Measurements from ENCODE around the gene MYO15B. TPM values are rescaled to one million over a fixed set of nuclear protein-coding genes. Genes with fewer than 3 reads are reported as not detected.

Gene MYO15B
- polyA plus RNA-seq, 6 donors from 2014 or later = 2.9 to 5.9 (median 3.5) TPM

GRCh38 chr17:75640556-75641119, 53.0 kb downstream of the MYO15B start:
- H3K36me3 Mint-ChIP-seq = no peaks in the 10 kb centered on the region
- DNase-seq = no peak
- peaks cover 2 to 6% (median 5%) of the 10 kb centered on the region in 3 donors for H3K4me1 Mint-ChIP-seq
- ATAC-seq (ENCODE audit: low read depth in 2 of 2) = no peak
- no peak overlapping the region for H3K27ac Mint-ChIP-seq
- H3K4me3 Mint-ChIP-seq = no peak overlapping the region
- H3K27me3 Mint-ChIP-seq = no peaks in the 10 kb centered on the region
- H3K9me3 Mint-ChIP-seq = no peaks in the 10 kb centered on the region

GRCh38 chr17:75641343-75641742, 53.7 kb downstream of the MYO15B start:
- ATAC-seq (ENCODE audit: low read depth in 2 of 2) (no peak), DNase-seq (no peak)
- no peaks in the 10 kb centered on the region for H3K9me3 Mint-ChIP-seq
- no peak overlapping the region for H3K4me3 Mint-ChIP-seq
- H3K4me1 Mint-ChIP-seq = peaks cover 4 to 13% (median 12%) of the 10 kb centered on the region in 3 donors
- no peaks in the 10 kb centered on the region for H3K36me3 Mint-ChIP-seq
- H3K27me3 Mint-ChIP-seq = no peaks in the 10 kb centered on the region
- no peak overlapping the region for H3K27ac Mint-ChIP-seq

- no peaks in the 10 kb centered on the region for H3K36me3 Mint-ChIP-seq
- H3K4me1 Mint-ChIP-seq = peaks cover 4 to 19% (median 19%) of the 10 kb centered on the region in 3 donors
Measured at GRCh38 chr17:75642182-75642783, 54.7 kb downstream of the MYO15B start.

GRCh38 chr17:75642784-75643642, 55.4 kb downstream of the MYO15B start:
- H3K27me3 Mint-ChIP-seq = no peaks in the 10 kb centered on the region
- peaks cover 4 to 19% (median 19%) of the 10 kb centered on the region in 3 donors for H3K4me1 Mint-ChIP-seq
- no peak overlapping the region for H3K4me3 Mint-ChIP-seq
- H3K27ac Mint-ChIP-seq = no peak overlapping the region
- peaks cover 0 to under 1% (median 0%) of the 10 kb centered on the region in 7 donors for H3K9me3 Mint-ChIP-seq
- peaks cover 3% of the 10 kb centered on the region in 2 donors for H3K36me3 Mint-ChIP-seq
- ATAC-seq (ENCODE audit: low read depth in 2 of 2) (no peak), DNase-seq (no peak)

More at GRCh38 chr17:75642182-75642783, 54.7 kb downstream of the MYO15B start:
- Mint-ChIP-seq H3K4me3 (no peak overlapping the region), H3K9me3 (no peaks in the 10 kb centered on the region), H3K27me3 (no peaks in the 10 kb centered on the region), H3K27ac (no peak overlapping the region)
- ATAC-seq (ENCODE audit: low read depth in 2 of 2) = no peak
- DNase-seq = no peak

GRCh38 chr17:75643643-75644017, 56.0 kb downstream of the MYO15B start:
- H3K36me3 Mint-ChIP-seq = peaks cover 5 to 7% of the 10 kb centered on the region in 2 donors
- peaks cover 0 to 2% (median 0%) of the 10 kb centered on the region in 7 donors for H3K9me3 Mint-ChIP-seq
- H3K4me1 Mint-ChIP-seq = peaks cover 4 to 19% (median 19%) of the 10 kb centered on the region in 3 donors
- ATAC-seq (ENCODE audit: low read depth in 2 of 2) (no peak), DNase-seq (no peak)
- no peak overlapping the region for H3K4me3 Mint-ChIP-seq
- no peaks in the 10 kb centered on the region for H3K27me3 Mint-ChIP-seq
- H3K27ac Mint-ChIP-seq = peak overlapping the region in 1 of 6 donors; percentile 64

GRCh38 chr17:75645501-75645888, 57.9 kb downstream of the MYO15B start:
- peak overlapping the region in 4 of 6 donors; percentile 63 to 91 (median 84) for H3K27ac Mint-ChIP-seq
- no peaks in the 10 kb centered on the region for H3K27me3 Mint-ChIP-seq
- H3K4me3 Mint-ChIP-seq = peak overlapping the region in 2 of 8 donors; percentile 34 to 76
- peaks cover 4 to 19% (median 19%) of the 10 kb centered on the region in 3 donors for H3K4me1 Mint-ChIP-seq
- H3K9me3 Mint-ChIP-seq = peaks cover 0 to 2% (median 0%) of the 10 kb centered on the region in 7 donors
- no peak for ATAC-seq (ENCODE audit: low read depth in 2 of 2)
- peaks cover 14 to 17% of the 10 kb centered on the region in 2 donors for H3K36me3 Mint-ChIP-seq
- DNase-seq = no peak

- peak; percentile 13 for DNase-seq
- Mint-ChIP-seq H3K4me1 (peaks cover 4 to 19% (median 19%) of the 10 kb centered on the region in 3 donors), H3K27me3 (no peaks in the 10 kb centered on the region), H3K9me3 (peaks cover 0 to 2% (median 0%) of the 10 kb centered on the region in 7 donors), H3K27ac (peak overlapping the region; percentile 54 to 91 (median 84)), H3K4me3 (peak overlapping the region in 3 of 8 donors; percentile 34 to 76 (median 39)), H3K36me3 (peaks cover 19 to 23% of the 10 kb centered on the region in 2 donors)
- peak; percentile 94 for ATAC-seq (ENCODE audit: low read depth in 2 of 2)
Measured at GRCh38 chr17:75645889-75646637, 58.5 kb downstream of the MYO15B start.

GRCh38 chr17:75646638-75646992, 59.0 kb downstream of the MYO15B start:
- peaks cover 4 to 19% (median 19%) of the 10 kb centered on the region in 3 donors for H3K4me1 Mint-ChIP-seq
- H3K27me3 Mint-ChIP-seq = no peaks in the 10 kb centered on the region
- peak overlapping the region in 4 of 6 donors; percentile 54 to 81 (median 78) for H3K27ac Mint-ChIP-seq
- H3K36me3 Mint-ChIP-seq = peaks cover 19 to 23% of the 10 kb centered on the region in 2 donors
- no peak overlapping the region for H3K4me3 Mint-ChIP-seq
- DNase-seq (no peak), ATAC-seq (ENCODE audit: low read depth in 2 of 2) (no peak)
- peaks cover 0 to 2% (median 0%) of the 10 kb centered on the region in 7 donors for H3K9me3 Mint-ChIP-seq

GRCh38 chr17:75647061-75647460, 59.5 kb downstream of the MYO15B start:
- H3K4me1 Mint-ChIP-seq = peaks cover 4 to 19% (median 19%) of the 10 kb centered on the region in 3 donors
- peak overlapping the region in 1 of 8 donors; percentile 15 for H3K4me3 Mint-ChIP-seq
- H3K27ac Mint-ChIP-seq = peak overlapping the region in 2 of 6 donors; percentile 76 to 79
- ATAC-seq (ENCODE audit: low read depth in 2 of 2) (no peak), DNase-seq (no peak)
- H3K36me3 Mint-ChIP-seq = peaks cover 19 to 23% of the 10 kb centered on the region in 2 donors
- H3K27me3 Mint-ChIP-seq = no peaks in the 10 kb centered on the region
- H3K9me3 Mint-ChIP-seq = peaks cover 0 to 2% (median 0%) of the 10 kb centered on the region in 7 donors

- Mint-ChIP-seq H3K36me3 (peaks cover 19 to 23% of the 10 kb centered on the region in 2 donors), H3K4me3 (no peak overlapping the region), H3K9me3 (peaks cover 0 to 2% (median 0%) of the 10 kb centered on the region in 7 donors), H3K27me3 (no peaks in the 10 kb centered on the region), H3K27ac (peak overlapping the region in 2 of 6 donors; percentile 47 to 56), H3K4me1 (peaks cover 11 to 25% (median 23%) of the 10 kb centered on the region in 3 donors)
- DNase-seq (no peak), ATAC-seq (ENCODE audit: low read depth in 2 of 2) (no peak)
Measured at GRCh38 chr17:75647921-75648320, 60.3 kb downstream of the MYO15B start.

GRCh38 chr17:75649687-75650086, 62.1 kb downstream of the MYO15B start:
- H3K9me3 Mint-ChIP-seq = peaks cover 0 to 2% (median 0%) of the 10 kb centered on the region in 7 donors
- no peak for ATAC-seq (ENCODE audit: low read depth in 2 of 2)
- no peak overlapping the region for H3K4me3 Mint-ChIP-seq
- peaks cover 18 to 36% (median 26%) of the 10 kb centered on the region in 3 donors for H3K4me1 Mint-ChIP-seq
- no peaks in the 10 kb centered on the region for H3K27me3 Mint-ChIP-seq
- DNase-seq = no peak
- no peak overlapping the region for H3K27ac Mint-ChIP-seq
- peaks cover 19 to 23% of the 10 kb centered on the region in 2 donors for H3K36me3 Mint-ChIP-seq

- Mint-ChIP-seq H3K4me1 (peaks cover 14 to 29% (median 18%) of the 10 kb centered on the region in 3 donors), H3K9me3 (peaks cover 0 to 2% (median 0%) of the 10 kb centered on the region in 7 donors), H3K36me3 (peaks cover 19 to 23% of the 10 kb centered on the region in 2 donors), H3K27ac (peak overlapping the region in 1 of 6 donors; percentile 60), H3K4me3 (no peak overlapping the region), H3K27me3 (no peaks in the 10 kb centered on the region)
- no peak for ATAC-seq (ENCODE audit: low read depth in 2 of 2)
- DNase-seq = no peak
Measured at GRCh38 chr17:75650874-75651273, 63.3 kb downstream of the MYO15B start.

Measured in naive B cell (primary cell).